ENCODE results near the gene PKN1.

PKN1 gene

GRCh38 chr19:14409146-14410023, 23.7 kb upstream of the PKN1 start:
- Histone ChIP-seq H3K4me3 (replicated peaks; ENCODE audit: insufficient read depth, low read length) (no peak overlapping the region), H3K27ac (replicated peaks) (no peak overlapping the region), H3K27me3 (ENCODE audit: insufficient read depth, poor library complexity, severe bottlenecking) (no peaks in the 10 kb centered on the region)
- TF ChIP-seq SPI1 (IDR thresholded peaks at IDR 0.05; ENCODE audit: borderline replicate concordance, low read depth) (no peak), POLR2AphosphoS5 (IDR thresholded peaks at IDR 0.05; ENCODE audit: low read depth) (peak; percentile 52; the same call in 1 of the 2 replicates)
- DNase-seq (ENCODE audit: low read depth in 1 of 2, low spot score in 1 of 2), result no peak

GRCh38 chr19:14410091-14411051, 22.7 kb upstream of the PKN1 start:
- no peak overlapping the region for H3K27ac ChIP-seq (replicated peaks)
- H3K4me3 ChIP-seq (replicated peaks; ENCODE audit: insufficient read depth, low read length), result no peak overlapping the region
- no peaks in the 10 kb centered on the region for H3K27me3 ChIP-seq (ENCODE audit: insufficient read depth, poor library complexity, severe bottlenecking)
- TF ChIP-seq GABPA (IDR thresholded peaks at IDR 0.05; ENCODE audit: low read depth), result no peak
- no peak for TF ChIP-seq SPI1 (IDR thresholded peaks at IDR 0.05; ENCODE audit: borderline replicate concordance, low read depth)
- no peak for TF ChIP-seq CTCF (IDR thresholded peaks at IDR 0.05; ENCODE audit: insufficient read depth, low read length)
- no peak for TF ChIP-seq POLR2AphosphoS5 (IDR thresholded peaks at IDR 0.05; ENCODE audit: low read depth)
- TF ChIP-seq REST (IDR thresholded peaks at IDR 0.05; ENCODE audit: insufficient replicate concordance, low read depth), result no peak
- no peak for DNase-seq (ENCODE audit: low read depth in 1 of 2, low spot score in 1 of 2)

GRCh38 chr19:14411161-14411937, 21.8 kb upstream of the PKN1 start:
- no peak for DNase-seq (ENCODE audit: low read depth in 1 of 2, low spot score in 1 of 2)
- Histone ChIP-seq H3K27me3 (ENCODE audit: insufficient read depth, poor library complexity, severe bottlenecking) (no peaks in the 10 kb centered on the region), H3K27ac (replicated peaks) (no peak overlapping the region), H3K4me3 (replicated peaks; ENCODE audit: insufficient read depth, low read length) (no peak overlapping the region)
- TF ChIP-seq SPI1 (IDR thresholded peaks at IDR 0.05; ENCODE audit: borderline replicate concordance, low read depth) (no peak), POLR2AphosphoS5 (IDR thresholded peaks at IDR 0.05; ENCODE audit: low read depth) (peak; percentile 32; the same call in 1 of the 2 replicates)

- H3K27ac ChIP-seq (replicated peaks), result no peak overlapping the region
- no peak for DNase-seq (ENCODE audit: low read depth in 1 of 2, low spot score in 1 of 2)
- H3K4me3 ChIP-seq (replicated peaks; ENCODE audit: insufficient read depth, low read length), result no peak overlapping the region
- no peaks in the 10 kb centered on the region for H3K27me3 ChIP-seq (ENCODE audit: insufficient read depth, poor library complexity, severe bottlenecking)
- TF ChIP-seq REST (IDR thresholded peaks at IDR 0.05; ENCODE audit: insufficient replicate concordance, low read depth), result no peak
- no peak for TF ChIP-seq POLR2AphosphoS5 (IDR thresholded peaks at IDR 0.05; ENCODE audit: low read depth)
- TF ChIP-seq SPI1 (IDR thresholded peaks at IDR 0.05; ENCODE audit: borderline replicate concordance, low read depth), result no peak
- no peak for TF ChIP-seq GABPA (IDR thresholded peaks at IDR 0.05; ENCODE audit: low read depth)
- TF ChIP-seq CTCF (IDR thresholded peaks at IDR 0.05; ENCODE audit: insufficient read depth, low read length), result no peak
These were observed 21.2 kb upstream of the PKN1 start for GRCh38 chr19:14411938-14412245.

All from HL-60 (cell line).